GM18517 (cell line): ENCODE results near the gene CLCN7.

Source experiments
- ATAC-seq: cut with Tn5 transposase; IDR thresholded peaks from one replicate; pipeline ENCODE4 v1.9.1; 2021; ENCODE audit warnings: mild to moderate bottlenecking, moderate library complexity; ENCODE audit not compliant: unreplicated experiment

The CLCN7 gene

DNA sequence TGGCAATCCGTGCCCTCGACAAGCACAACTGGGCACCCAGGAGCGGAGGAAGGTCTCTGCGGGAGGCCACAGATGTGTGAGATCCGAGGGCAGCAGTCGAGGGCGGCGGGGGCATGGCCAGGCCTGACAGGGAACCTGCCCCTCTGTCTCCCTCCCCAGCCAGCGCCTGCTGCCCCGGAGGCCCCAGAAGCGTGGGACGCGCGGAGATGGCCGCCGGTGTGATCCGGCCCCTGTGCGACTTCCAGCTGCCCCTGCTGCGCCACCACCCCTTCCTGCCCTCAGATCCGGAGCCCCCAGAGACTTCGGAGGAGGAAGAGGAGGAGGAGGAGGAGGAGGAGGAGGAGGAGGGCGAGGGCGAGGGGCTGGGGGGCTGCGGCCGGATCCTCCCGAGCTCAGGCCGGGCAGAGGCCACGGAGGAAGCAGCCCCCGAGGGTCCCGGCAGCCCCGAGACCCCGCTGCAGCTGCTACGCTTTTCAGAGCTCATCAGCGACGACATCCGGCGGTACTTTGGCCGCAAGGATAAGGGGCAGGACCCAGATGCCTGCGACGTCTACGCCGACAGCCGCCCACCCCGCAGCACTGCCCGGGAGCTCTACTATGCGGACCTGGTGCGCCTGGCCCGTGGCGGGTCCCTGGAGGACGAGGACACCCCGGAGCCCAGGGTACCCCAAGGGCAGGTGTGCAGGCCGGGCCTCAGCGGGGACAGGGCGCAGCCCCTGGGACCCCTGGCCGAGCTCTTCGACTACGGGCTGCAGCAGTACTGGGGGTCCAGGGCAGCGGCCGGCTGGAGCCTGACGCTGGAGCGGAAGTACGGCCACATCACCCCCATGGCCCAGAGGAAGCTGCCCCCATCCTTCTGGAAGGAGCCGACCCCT is 42.2 kb downstream of the CLCN7 start:
- no peak for ATAC-seq

DNA sequence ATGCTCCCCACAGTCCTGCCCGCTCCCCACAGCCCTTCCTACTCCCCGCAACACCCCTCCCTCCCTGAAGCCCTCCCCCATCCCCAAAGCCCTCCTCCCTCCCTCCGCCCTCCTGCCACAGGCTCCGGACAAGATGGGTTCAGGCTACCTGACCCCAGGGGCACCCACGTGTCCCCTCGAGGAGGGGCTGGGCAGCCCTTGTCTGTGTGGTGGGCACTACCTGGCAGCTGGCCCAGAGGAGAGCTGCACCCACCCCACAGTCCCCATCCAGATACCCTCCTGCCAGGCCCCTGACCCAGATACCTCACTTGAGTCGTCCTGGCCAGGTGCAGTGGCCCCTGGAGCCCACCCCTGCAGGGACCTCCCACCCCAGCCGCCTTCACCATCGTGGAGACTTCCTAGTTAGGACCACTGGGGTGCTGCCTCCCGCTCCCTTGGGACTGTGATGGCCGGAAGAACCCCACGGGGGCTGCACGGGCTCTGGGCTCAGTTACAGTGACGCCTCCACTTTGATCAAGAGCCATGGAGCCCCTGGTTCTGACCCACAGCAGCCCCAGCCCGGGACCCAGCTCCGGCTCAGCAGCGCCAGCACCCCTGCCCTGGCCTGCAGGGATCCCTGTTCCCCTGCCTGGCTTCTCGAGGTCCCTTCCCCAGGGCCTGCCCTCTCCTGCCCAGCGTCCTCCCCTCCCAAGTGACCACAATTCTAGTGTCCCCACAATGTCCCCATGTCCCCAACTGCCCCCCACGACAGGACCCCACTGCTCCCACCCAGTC is 43.1 kb downstream of the CLCN7 start:
- ATAC-seq: no peak

DNA sequence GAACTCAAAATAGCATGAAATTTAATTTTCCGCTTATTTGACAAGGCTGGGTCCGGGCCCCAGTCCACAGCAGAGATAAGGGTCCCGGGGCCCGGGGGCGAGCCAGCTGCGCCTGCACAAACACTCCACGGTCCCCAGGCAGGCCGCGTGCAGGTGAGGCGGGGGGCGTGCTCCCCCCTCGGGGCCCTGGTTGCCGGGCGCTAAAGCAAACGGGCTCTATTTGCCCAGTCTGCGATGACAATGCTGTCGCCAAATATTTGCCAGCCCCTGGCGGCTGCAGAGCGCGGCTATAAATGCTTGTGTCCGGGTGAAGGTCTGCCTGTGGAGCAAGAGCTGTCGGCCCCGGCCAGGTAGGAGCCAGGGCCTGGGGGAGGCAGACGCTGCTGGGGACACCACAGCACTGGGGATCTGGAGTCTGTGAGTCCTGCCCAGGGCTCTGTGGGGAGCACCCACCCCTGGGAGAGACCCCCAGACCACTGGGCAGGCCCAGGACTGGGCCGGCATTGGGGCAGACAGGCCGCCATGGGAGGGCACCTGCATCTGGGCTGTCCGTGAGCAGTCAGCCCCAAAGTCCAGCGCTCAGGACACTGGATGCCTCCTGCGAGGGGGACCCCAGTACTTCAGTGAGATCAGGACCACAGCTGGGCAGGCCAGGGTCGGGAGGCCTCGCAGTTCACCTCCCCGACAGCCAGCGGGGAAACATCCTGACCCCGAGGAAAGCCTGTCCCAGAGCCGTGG is 43.9 kb downstream of the CLCN7 start, which contains the start of gene PERCC1:
Gene PERCC1 (plus strand): TSS at position 320 of the 738 bp plus-strand sequence. CDS start 1,516 bp downstream, outside the sequence.
- no peak for ATAC-seq

DNA sequence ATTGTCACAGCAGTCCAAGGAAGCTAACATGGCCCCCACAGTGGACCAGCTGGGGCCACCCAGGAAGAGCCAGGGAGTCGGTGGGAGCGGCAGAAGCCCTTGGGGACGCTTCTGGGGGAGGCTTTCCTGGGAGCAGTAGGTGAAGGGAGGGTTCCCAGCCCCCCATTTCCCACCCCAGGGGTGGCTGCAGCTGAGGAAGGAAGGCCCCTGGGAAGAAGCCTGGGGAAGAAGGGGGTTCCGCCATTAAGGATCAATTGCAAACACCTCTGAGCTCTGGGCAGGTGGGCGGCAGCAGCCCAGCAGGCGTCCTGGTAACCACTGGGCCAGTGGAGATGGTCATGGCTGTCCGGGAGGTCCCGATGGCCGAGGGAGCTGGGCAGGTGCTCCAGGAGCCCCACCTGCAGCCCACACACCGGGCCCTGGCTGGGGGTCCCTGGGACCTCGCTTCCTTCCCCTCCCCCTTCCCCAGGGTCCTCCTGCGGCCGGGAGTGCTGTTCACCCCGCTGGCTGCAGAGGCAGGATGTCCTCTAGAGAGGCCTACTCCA is 44.5 kb downstream of the CLCN7 start:
- ATAC-seq: no peak

DNA sequence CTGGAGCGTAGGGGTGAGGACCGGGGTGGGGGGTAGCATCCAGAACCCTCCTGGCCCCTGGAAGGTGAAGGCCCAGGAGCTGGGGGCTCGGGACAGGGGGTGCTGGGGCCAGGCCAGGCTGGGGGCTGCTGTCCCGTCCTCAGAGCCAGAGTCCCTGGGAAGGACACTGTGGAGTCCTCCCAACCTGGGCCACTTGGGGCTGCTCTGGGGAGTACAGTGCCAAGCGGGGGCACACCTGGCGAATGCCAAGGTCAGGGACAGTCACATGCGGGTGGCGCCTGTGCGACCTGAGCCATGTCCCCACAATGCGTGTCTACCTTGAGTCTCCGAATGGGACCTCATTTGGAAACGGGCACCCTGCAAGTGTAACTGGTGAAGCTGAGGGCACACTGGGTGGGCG is 45.2 kb downstream of the CLCN7 start:
- no peak for ATAC-seq

DNA sequence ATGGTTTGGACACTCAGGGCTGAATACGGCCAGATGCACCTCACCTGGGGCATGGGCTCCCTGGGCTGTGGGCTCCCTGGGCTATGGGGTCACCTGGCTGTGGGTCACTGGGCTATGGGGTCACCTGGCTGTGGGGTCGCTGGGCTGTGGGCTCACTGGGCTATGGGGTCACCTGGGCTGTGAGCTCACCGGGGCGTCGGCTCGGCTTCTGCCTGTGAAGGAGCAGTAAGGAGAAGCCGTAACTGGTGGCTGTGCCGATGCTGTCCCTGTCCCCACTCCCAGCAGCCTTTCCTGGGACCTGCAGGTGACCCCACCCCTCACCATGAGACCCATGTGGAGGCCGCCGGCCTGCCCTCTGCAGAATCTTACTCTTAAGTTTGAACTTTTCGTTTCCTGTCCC is 45.8 kb downstream of the CLCN7 start:
- no peak for ATAC-seq

DNA sequence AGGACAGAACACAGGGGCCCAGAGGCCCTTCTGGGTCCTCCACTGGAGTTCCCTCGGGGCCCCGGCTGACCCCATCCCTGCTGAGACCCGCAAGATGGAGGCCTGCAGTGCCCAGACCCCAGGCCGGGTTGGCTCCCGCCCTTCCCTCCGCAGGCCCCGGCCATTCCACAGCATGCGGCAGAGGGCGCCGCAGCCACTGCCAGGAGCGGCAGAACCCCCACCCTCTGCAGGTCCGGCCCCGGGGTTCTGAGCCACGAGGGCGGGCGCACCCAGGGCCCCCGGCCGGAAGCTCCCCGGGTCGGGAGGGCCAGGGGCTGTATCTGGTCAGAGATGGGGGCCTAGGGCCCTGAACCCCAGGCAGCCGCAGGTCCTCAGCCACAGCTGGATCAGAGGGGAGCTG is 46.3 kb downstream of the CLCN7 start:
- no peak for ATAC-seq

DNA sequence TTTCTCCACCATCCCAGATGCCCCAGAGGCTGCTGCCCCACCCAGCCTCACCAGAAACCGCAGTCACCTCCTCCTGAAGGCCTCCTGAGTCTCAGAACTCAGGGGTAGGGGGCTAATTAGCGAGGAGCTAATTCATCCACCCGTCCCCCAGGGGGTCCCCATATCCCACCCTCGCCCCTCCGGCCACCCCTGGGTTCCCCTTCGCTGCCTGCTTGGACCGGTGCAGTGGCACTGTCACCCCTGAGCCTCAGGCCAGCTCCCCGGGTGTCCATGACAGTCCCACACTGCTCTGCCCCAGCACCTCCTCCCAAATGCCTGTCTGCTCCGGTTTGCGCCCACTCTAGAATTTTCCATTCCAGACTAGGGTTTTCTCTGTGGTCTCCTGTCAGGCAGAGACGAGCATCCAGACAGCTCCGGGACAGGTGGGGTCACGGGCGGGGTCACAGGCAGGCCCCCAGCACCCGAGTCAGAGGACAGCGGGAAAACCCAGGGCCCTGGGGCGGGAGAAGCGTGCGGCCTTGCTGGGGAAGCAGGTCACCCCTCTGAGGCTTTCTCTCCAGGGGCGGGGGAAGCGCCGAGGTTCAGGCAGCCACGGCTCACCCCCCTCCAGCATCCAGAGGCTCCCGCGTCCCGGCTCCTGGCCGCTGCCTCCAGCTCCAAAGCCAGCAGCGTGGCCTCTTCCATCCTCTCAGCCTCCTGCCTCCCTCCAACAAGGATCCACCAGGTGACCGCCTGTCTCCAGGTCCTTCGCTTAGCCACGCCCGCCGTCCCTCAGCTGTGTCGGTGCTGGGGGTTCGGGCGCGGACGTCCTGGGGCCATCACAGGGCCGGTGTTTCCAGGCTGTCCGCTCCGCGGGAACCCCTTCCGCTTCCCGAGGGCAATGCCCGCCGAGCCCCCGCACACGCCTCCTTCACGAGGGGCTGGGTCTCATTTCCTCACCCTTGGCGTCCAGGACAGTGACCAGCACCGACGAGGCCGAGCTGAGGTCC is 47.1 kb downstream of the CLCN7 start:
- ATAC-seq: no peak

DNA sequence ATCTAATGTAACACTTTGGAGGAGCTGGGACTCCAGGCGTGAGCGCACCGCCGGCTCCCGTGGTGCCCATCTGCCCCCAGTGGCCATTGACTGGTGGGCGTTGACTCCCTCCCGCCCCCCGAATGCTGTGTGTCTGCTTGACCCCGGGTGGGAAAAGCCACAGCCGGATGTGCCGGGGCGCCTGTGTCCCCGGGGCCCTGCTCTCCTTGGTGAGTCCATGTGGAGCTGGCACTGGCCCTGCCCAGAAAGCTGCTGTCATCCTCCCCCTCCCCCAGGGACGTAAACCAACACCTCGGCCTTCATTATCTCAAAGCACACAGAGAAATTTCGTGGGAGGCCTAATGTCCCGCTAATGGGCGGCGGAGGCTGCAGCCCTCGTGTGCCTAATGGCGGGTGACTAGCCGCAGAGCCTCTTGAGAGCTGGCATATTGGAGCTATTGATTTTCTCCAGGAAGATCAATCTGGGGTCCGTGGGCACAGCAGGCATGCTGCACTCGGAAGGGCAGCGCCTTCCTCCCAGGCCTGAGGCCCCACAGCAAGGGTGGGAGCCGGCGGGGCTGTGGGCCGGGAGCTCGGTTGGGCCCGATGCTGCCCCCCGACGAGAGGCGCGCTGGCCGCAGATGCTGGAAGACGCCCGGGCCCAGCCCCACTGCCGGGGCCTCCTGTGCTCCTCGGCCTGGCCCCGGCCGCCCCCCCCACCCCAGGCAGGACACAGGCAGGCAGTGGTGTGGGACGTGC is 47.9 kb downstream of the CLCN7 start:
- no peak for ATAC-seq

DNA sequence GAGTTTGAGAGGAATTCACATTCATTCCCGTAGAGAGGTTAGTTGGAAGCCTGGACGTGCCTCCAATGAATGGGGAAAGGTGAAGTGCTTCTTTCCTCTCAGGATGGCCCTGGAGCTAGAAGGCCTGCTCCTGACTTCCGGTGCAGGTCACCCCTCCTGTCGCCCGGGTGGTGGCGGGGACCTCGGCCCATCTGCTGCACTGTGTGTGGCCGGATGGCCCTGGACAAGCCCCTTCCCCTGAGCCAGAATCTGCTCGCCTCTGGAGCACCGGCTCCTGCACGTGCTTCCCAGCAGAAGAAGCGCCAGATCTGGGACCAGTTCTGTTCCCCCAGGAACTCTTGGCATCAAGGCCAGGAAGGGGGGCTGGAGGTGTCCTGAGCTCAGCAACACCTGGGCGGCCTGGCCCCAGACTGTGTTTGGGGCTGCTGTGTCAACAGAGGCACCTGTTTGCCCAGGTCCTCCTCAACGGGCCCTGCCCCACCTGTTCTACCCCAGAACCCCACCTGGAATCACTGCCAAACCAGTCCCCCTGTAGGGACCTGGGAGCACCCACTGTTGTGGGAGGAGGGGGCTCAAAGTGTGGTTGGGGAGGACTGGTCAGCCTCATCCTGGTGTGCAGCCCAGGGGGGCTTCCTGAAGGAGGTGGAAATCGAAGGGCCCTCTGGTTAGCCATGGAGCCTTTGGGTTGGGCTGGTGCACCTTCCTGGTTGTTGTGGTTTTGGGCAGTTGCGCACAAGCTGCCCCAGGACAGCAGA is 49.0 kb downstream of the CLCN7 start:
- no peak for ATAC-seq

DNA sequence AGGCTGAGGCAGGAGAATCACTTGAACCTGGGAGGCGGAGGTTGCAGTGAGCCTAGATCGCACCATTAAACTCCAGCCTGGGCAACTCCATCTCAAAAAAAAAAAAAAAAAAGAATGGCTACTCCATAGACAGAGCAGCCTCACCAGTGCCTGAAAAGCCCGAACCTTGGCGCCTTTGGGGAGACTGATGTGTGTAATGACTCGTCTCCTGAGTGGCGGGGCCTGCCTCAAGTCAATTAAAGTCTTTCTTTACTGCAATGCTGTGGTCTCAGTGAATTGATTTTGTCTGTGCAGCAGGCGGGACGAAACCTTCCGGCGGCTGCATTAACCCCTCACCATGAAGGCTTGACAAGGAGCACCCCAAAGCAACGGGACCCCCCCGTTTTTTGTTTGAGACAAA is 50.8 kb downstream of the CLCN7 start:
- ATAC-seq: no peak

DNA sequence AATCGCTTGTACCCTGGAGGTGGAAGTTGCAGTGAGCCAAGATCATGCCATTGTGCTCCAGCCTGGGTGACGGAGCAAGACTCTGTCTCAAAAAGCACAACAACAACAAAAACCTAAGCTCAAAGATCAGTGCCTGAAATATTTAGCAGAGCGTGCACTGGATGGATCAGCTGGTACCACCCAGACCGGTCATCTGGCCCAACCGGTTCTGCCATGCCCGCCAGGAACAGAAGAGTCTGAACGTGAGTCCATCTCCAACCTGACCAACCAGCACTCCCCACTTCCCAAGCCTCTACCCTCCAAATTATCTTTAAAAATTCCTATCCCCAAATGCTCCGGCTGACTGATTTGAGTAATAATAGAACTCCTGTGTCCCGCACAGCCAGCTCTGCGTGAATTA is 52.8 kb downstream of the CLCN7 start:
- no peak for ATAC-seq

DNA sequence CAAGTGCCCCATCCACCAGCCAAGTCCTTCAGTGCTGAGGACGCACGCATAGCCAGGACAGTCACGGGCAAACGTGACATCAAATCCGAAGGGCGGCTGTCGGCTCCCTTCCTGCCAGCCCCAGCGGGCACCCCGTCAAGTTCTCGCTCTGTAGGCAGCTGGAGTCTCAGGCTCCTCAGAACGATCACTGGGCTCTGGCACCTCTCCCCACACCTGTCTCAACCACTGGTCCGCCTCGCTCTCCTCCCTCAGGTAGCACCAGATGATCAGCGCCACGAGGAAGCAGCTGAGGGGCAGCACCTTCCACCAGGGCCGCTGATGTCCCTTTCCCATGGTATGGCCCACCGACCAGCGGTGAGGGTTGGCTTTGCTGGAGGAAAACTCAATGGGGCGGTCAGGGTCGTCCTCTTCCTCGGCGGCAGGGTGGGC is 54.7 kb downstream of the CLCN7 start:
- no peak for ATAC-seq

DNA sequence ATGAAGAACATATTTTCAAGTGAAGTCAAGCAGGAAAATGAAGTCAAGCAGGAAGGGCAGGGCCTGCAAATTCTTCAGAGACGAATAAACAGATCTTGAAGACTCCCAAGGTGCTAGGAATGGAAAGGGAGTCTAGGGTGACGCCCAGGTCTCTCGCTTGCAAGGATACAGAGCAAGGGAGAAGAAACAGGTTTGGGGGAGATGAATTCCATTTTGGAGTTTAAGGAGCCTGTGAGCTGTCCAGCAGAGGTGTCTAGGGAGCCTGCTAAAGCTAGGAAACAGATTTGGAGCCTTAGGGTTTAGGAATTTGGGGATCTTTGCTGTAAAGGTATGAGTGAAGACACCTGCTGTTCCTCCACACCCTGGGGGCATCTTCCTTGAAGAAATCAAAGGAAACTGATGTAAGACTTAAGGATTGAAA is 58.3 kb downstream of the CLCN7 start:
- ATAC-seq: no peak

DNA sequence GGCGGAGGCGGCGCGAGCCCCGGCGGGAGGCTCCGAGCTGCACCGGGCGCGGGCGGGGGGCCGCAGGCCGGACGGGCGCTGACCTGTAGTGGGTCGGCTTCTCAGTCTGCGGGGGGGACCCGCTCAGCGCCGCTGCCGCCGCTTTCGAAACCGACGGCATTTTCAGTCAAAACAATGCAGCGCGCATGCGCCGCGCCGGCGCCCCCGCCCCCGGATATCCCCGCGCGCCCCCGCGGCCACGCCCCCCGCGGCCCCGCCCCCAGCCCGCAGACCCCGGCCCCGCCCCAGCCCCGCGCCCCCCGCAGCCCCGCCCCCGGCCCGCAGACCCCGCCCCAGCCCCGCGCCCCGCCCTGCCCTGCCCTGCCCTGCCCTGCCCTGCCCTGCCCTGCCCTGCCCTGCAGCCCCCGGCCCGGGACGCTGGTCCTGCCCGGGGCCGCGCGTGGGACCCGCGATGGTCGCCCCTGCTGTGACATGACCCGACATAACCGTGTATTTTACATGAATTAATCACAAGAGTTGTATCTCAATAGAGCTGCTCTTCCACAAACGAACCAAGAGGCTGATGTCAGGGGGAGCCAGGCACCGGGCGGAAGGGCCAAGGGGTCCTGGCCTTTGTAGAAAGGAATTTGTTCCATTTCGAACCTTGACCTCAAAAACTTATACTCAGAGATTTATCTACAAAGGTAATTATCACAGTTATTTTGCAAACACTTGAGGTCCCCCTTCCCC is 60.1 kb downstream of the CLCN7 start, which contains the start of gene UNKL:
Gene UNKL (minus strand): TSS at position 173 of the 729 bp plus-strand sequence. CDS start 13 bp downstream, at position 160.
- ATAC-seq: no peak

DNA sequence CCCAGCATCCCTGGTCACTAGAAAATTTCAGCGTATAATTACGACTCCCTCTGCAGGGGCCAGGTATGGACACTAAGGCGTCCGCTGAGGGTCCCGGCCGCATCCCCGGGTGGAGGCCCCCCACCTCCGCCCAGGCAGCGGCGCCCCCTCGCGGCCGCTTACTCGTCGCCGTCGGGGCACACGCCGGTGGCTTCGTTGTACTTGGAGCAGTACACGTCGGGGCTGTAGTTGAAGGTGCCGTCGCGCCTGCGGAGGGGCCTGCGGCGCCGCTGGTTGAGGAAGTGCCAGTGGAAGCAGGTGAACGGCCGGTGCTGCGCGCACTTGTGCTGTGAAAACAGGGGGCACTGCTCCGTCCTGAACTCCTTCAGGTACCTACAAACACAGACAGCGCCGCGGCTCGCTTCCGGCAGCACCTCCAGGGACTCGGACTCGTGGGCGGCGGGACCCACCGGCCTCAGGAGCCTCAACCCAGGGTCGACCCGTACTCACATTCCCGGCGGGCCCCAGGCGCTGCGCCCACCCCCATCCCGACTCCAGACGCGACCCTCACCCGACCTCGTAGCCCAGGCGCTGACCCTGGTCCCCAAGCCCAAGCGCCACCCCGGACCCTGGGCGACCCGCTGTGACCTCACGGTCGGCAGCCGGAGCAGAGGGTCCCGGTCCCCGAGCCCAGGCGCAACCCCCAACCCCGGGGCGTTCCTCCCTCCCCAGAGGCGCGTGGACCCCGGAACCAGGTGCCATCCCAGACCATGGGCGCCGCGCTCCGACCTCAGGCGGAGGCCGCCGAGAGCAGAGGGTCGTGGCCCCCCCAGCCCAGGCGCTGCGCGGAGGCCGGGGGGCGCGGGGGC is 60.9 kb downstream of the CLCN7 start:
- no peak for ATAC-seq

DNA sequence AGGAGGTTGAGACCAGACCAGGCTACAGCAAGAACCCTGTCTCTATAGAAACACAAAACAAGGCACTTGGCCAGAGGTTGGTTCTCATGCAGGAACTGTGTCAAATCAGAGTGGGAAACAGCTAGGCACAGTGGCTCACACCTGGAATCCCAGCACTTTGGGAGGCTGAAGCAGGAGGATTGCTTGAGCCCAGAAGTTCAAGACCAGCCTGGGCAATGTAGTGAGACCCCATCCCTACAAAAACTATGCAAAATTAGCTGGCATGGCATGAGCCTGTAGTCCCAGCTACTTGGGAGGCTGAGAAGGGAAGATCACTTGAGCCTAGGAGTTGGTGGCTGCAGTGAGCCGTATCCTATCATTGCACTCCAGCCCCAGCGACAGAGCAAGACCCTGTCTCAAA is 62.0 kb downstream of the CLCN7 start:
- no peak for ATAC-seq
